MM.1S (cell line): ENCODE data around the gene PIGQ.

Experiments used
- DNase-seq: peaks from one replicate; pipeline ENCODE4 v3.0.0-alpha.2; 2015
- H2AFZ ChIP-seq: fragments of 300-600 bp; sonication (generic); 2 replicates; pipeline ENCODE4 v1.6.0; 2016; ENCODE audit warnings: antibody characterized with exemption, low read length
- H3F3A ChIP-seq: fragments of 300-600 bp; sonication (generic); 2 replicates; pipeline ENCODE4 v1.6.1; 2016; ENCODE audit warnings: mild to moderate bottlenecking, antibody characterized with exemption, low read length, moderate library complexity, mixed read lengths; ENCODE audit not compliant: insufficient read depth
- H3K27ac ChIP-seq: fragments of 300-600 bp; sonication (generic); 2 replicates; pipeline ENCODE4 v1.5.1; 2016; ENCODE audit warnings: mild to moderate bottlenecking, low read length
- H3K27me3 ChIP-seq: fragments of 300-600 bp; sonication (generic); replicated peaks from 2 replicates; pipeline ENCODE4 v1.6.0; 2016; ENCODE audit warnings: low read length; ENCODE audit not compliant: insufficient read depth
- H3K36me3 ChIP-seq: fragments of 300-600 bp; sonication (generic); replicated peaks from 2 replicates; pipeline ENCODE4 v1.6.1; 2016; ENCODE audit warnings: mild to moderate bottlenecking, low read length, mixed read lengths; ENCODE audit not compliant: insufficient read depth
- H3K4me1 ChIP-seq: fragments of 300-600 bp; sonication (generic); 2 replicates; pipeline ENCODE4 v1.6.1; 2016; ENCODE audit warnings: low read length, mixed read lengths
- H3K4me2 ChIP-seq: fragments of 300-600 bp; sonication (generic); 2 replicates; pipeline ENCODE4 v1.6.0; 2016; ENCODE audit warnings: low read depth, low read length
- H3K4me3 ChIP-seq: fragments of 300-600 bp; sonication (generic); 2 replicates; pipeline ENCODE4 v1.5.1; 2016; ENCODE audit warnings: low read length, mixed read lengths
- H3K79me2 ChIP-seq: fragments of 300-600 bp; sonication (generic); 2 replicates; pipeline ENCODE4 v1.6.1; 2016; ENCODE audit warnings: mixed run types, low read length, mixed read lengths
- H3K9ac ChIP-seq: fragments of 300-600 bp; sonication (generic); 2 replicates; pipeline ENCODE4 v1.6.1; 2016; ENCODE audit warnings: low read length, mixed read lengths
- H3K9me2 ChIP-seq: fragments of 300-600 bp; sonication (generic); replicated peaks from 2 replicates; pipeline ENCODE4 v1.6.1; 2016; ENCODE audit warnings: mild to moderate bottlenecking, low read length, mixed read lengths; ENCODE audit not compliant: insufficient read depth
- H3K9me3 ChIP-seq: fragments of 300-600 bp; sonication (generic); replicated peaks from 2 replicates; pipeline ENCODE4 v1.6.1; 2016; ENCODE audit warnings: mild to moderate bottlenecking, low read length, mixed read lengths; ENCODE audit not compliant: insufficient read depth
- H4K20me1 ChIP-seq: fragments of 300-600 bp; sonication (generic); 2 replicates; pipeline ENCODE4 v1.6.1; 2016; ENCODE audit warnings: mild to moderate bottlenecking, low read length, moderate library complexity, mixed read lengths; ENCODE audit not compliant: insufficient read depth
- EZH2 ChIP-seq: fragments of 300-600 bp; sonication (generic); optimal IDR thresholded peaks from 2 replicates; pipeline ENCODE3; 2017; ENCODE audit warnings: low read depth, mild to moderate bottlenecking, antibody characterized with exemption, low read length, mixed read lengths
- EZH2phosphoT487 ChIP-seq: fragments of 300-600 bp; sonication (generic); IDR thresholded peaks from 2 replicates; pipeline ENCODE4 v1.6.1; 2018; ENCODE audit warnings: antibody characterized with exemption, low read length
- TF ChIP-seq, protein P1 (sequence below): fragments of 300-600 bp; sonication (generic); IDR thresholded peaks from 2 replicates; pipeline ENCODE4 v1.5.1; 2016; ENCODE audit warnings: antibody characterized with exemption, low read length, mixed read lengths

The PIGQ gene

DNA sequence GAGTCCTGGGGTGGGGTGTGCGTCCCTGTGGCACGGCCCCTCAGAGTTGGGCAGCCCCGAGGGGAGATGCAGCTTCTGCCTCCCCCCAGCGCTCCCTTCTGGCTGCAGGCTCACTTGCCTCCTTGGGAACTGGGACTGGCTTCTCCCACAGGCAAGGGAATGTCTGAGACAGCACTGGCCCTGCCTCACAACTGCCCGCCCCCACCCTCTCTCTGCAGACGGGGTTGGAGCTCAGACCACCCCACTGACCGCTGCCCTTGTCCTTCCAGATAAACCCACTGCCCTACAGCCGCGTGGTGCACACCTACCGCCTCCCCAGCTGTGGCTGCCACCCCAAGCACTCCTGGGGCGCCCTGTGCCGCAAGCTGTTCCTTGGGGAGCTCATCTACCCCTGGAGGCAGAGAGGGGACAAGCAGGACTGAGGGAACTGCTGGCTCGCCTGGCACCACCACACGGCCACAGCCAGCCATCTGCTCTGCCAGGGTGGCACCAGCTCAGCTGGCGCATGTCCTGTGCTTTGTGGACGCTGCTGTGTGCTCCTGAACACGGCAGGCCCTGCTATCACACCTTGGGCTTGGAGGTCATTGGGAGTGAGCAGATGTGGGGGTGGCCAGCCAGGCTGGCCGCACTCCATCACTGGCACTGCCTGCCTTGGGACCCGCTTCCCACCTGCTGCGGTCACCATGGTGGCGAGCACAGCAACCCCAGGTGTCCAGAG, 13.0 kb downstream of the PIGQ start:
- H3K9me3 ChIP-seq, result no peaks in the 10 kb centered on the region
- H4K20me1 ChIP-seq, result no peaks in the 10 kb centered on the region
- H3K4me3 ChIP-seq, result no peak overlapping the region
- DNase-seq, result no peak
- H3K79me2 ChIP-seq, result peaks cover 8% of the 10 kb centered on the region
- H3K9ac ChIP-seq, result no peak overlapping the region
- no peaks in the 10 kb centered on the region for H3K27me3 ChIP-seq
- peaks cover 5% of the 10 kb centered on the region for H3K4me1 ChIP-seq
- no peaks in the 10 kb centered on the region for H3K36me3 ChIP-seq
- H2AFZ ChIP-seq, result no peak overlapping the region
- no peaks in the 10 kb centered on the region for H3F3A ChIP-seq
- H3K9me2 ChIP-seq, result no peaks in the 10 kb centered on the region
- H3K4me2 ChIP-seq, result no peak overlapping the region
- no peak overlapping the region for H3K27ac ChIP-seq
- TF ChIP-seq EZH2 (no peak), EZH2phosphoT487 (no peak)
- TF ChIP-seq, protein P1, sequence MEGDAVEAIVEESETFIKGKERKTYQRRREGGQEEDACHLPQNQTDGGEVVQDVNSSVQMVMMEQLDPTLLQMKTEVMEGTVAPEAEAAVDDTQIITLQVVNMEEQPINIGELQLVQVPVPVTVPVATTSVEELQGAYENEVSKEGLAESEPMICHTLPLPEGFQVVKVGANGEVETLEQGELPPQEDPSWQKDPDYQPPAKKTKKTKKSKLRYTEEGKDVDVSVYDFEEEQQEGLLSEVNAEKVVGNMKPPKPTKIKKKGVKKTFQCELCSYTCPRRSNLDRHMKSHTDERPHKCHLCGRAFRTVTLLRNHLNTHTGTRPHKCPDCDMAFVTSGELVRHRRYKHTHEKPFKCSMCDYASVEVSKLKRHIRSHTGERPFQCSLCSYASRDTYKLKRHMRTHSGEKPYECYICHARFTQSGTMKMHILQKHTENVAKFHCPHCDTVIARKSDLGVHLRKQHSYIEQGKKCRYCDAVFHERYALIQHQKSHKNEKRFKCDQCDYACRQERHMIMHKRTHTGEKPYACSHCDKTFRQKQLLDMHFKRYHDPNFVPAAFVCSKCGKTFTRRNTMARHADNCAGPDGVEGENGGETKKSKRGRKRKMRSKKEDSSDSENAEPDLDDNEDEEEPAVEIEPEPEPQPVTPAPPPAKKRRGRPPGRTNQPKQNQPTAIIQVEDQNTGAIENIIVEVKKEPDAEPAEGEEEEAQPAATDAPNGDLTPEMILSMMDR, result no peak

DNA sequence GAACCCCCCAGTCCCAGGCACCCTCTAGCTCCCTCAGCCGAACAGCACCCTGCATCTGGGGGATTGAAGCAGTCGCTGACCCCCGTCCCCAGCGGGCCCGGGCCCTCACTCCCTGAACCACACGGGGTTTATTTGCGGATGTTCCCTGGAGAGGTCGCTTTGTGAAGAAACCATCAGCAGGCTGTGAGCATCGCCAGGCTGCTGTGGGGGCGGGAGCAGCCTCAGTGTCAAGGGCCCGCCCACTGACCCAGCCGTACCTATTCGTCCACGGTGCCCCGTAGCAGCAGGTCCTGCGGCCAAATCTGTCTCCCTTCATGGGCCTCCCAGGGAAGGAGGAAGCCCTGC, 13.7 kb downstream of the PIGQ start:
- no peak overlapping the region for H3K4me3 ChIP-seq
- DNase-seq, result no peak
- no peak overlapping the region for H2AFZ ChIP-seq
- no peaks in the 10 kb centered on the region for H3K9me2 ChIP-seq
- no peak for TF ChIP-seq EZH2phosphoT487
- TF ChIP-seq, protein P1, result no peak
- no peak for TF ChIP-seq EZH2
- H3K9ac ChIP-seq, result no peak overlapping the region
- peaks cover 5% of the 10 kb centered on the region; the same call in 1 of the 2 replicates for H3F3A ChIP-seq
- no peak overlapping the region for H3K27ac ChIP-seq
- no peaks in the 10 kb centered on the region for H3K9me3 ChIP-seq
- no peaks in the 10 kb centered on the region for H4K20me1 ChIP-seq
- peaks cover 8% of the 10 kb centered on the region for H3K4me1 ChIP-seq
- H3K4me2 ChIP-seq, result no peak overlapping the region
- H3K79me2 ChIP-seq, result peaks cover 14% of the 10 kb centered on the region
- H3K36me3 ChIP-seq, result no peaks in the 10 kb centered on the region
- no peaks in the 10 kb centered on the region for H3K27me3 ChIP-seq

DNA sequence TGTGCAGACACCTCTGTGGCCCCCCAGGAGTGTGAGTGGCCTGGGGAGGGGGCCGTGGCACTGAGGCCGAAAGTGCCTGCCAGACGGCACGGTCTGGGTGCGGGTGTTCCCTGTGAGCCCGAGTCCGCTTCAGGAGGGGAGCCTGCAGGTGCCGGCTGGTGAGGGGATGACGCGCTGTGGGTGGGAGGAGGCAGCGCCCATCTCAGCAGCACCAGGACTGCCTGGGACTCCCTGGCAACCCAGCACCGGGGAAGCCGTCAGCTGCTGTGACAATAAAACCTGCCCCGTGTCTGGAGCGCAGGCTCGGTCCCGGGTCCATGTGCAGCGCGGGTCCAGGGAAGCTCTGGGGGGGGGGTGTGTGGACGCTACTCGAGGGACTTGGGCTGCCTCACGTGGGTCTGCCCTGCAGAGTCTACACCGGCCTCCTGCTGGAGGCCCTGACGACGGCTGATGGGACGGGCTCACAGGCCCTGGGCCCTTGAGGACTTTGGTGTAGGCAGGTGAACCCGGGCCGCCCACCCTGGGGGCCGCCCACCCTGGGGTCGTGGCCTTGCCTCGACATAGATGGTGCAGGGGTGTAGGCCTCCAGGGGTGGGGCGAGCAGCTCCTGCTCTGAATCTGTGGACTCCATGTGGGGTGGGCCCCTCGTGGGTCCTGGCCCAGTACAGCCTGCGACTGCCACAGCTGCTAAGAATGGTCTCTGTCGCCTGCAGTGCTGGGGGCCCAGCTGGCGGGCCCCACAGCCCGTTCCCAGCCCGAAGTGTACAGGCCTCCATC, 14.2 kb downstream of the PIGQ start:
- Histone ChIP-seq H3K4me1 (peaks cover 8% of the 10 kb centered on the region), H3K9ac (no peak overlapping the region), H3K4me3 (no peak overlapping the region), H3K9me3 (no peaks in the 10 kb centered on the region), H3K36me3 (no peaks in the 10 kb centered on the region), H3K27me3 (no peaks in the 10 kb centered on the region), H3K27ac (no peak overlapping the region), H4K20me1 (no peaks in the 10 kb centered on the region), H3K4me2 (no peak overlapping the region), H3K9me2 (no peaks in the 10 kb centered on the region), H3K79me2 (peaks cover 18% of the 10 kb centered on the region), H3F3A (peaks cover 9% of the 10 kb centered on the region; the same call in 1 of the 2 replicates), H2AFZ (no peak overlapping the region)
- DNase-seq, result no peak
- TF ChIP-seq EZH2phosphoT487 (no peak), EZH2 (no peak)
- TF ChIP-seq, protein P1, result no peak
